Osteocyte (in vitro differentiated cells): Measurements from ENCODE around the gene SASS6. TPM values are rescaled to one million over a fixed set of nuclear protein-coding genes. Genes with fewer than 3 reads are reported as not detected.

Source experiments
- DNase-seq: peaks from one replicate; pipeline ENCODE4 v3.0.0; 2021; ENCODE audit warnings: mixed read lengths; ENCODE audit not compliant: unreplicated experiment; ENCODE audit errors: extremely low spot score
- H3K27ac Mint-ChIP-seq: one replicate; pipeline ENCODE4 v1.8.0; 2021; ENCODE audit warnings: mild to moderate bottlenecking, mixed read lengths; ENCODE audit not compliant: unreplicated experiment
- H3K27me3 Mint-ChIP-seq: one replicate; pipeline ENCODE4 v1.8.0; 2021; ENCODE audit warnings: mixed read lengths; ENCODE audit not compliant: unreplicated experiment
- H3K36me3 Mint-ChIP-seq: one replicate; pipeline ENCODE4 v1.8.0; 2021; ENCODE audit warnings: mixed read lengths; ENCODE audit not compliant: unreplicated experiment
- H3K4me1 Mint-ChIP-seq: one replicate; pipeline ENCODE4 v1.8.0; 2021; ENCODE audit warnings: mixed read lengths; ENCODE audit not compliant: unreplicated experiment
- H3K4me3 Mint-ChIP-seq: one replicate; pipeline ENCODE4 v1.8.0; 2021; ENCODE audit warnings: mild to moderate bottlenecking, moderate library complexity, mixed read lengths; ENCODE audit not compliant: unreplicated experiment
- H3K9me3 Mint-ChIP-seq: one replicate; pipeline ENCODE4 v1.8.0; 2021; ENCODE audit warnings: mixed read lengths; ENCODE audit not compliant: unreplicated experiment
- total RNA-seq: library from RNA; stranded (reverse); gene quantifications from 2 replicates; pipeline ENCODE4 v1.2.1, GENCODE V29; 2021
- TF ChIP-seq, protein P1 (sequence below): fragments of 200-600 bp; sonication (generic); IDR thresholded peaks from 2 replicates; pipeline ENCODE4 v1.5.0; 2021; ENCODE audit warnings: antibody characterized with exemption, mild to moderate bottlenecking, moderate library complexity

SASS6 gene
- total RNA-seq, 1 donor from 2014 or later, result 3.2 TPM

DNA sequence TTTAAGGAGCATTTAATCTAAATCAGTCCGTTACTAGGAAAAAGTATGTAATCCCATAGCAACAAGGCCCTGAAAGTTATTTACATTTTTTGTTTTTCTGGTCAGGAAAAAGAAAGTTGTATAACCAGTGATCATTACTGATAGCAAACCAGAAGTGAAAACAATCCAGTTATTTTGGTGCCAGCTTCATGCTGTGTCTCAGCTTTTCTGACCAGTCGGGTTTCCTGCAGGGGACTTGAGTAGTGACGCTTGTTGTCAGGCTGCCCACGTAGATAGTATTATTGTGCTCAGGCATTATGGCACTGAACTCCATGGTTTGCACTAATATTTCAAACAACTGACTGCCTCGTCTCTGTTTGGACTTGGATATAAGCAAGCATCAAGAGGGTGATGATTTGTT lies 55.2 kb downstream of the SASS6 start:
- no peaks in the 10 kb centered on the region for H3K4me1 Mint-ChIP-seq
- no peaks in the 10 kb centered on the region for H3K9me3 Mint-ChIP-seq
- peak overlapping the region; percentile 11 for H3K27ac Mint-ChIP-seq
- no peaks in the 10 kb centered on the region for H3K27me3 Mint-ChIP-seq
- peaks cover 48% of the 10 kb centered on the region for H3K36me3 Mint-ChIP-seq
- DNase-seq, result no peak
- no peak overlapping the region for H3K4me3 Mint-ChIP-seq
- TF ChIP-seq, protein P1, sequence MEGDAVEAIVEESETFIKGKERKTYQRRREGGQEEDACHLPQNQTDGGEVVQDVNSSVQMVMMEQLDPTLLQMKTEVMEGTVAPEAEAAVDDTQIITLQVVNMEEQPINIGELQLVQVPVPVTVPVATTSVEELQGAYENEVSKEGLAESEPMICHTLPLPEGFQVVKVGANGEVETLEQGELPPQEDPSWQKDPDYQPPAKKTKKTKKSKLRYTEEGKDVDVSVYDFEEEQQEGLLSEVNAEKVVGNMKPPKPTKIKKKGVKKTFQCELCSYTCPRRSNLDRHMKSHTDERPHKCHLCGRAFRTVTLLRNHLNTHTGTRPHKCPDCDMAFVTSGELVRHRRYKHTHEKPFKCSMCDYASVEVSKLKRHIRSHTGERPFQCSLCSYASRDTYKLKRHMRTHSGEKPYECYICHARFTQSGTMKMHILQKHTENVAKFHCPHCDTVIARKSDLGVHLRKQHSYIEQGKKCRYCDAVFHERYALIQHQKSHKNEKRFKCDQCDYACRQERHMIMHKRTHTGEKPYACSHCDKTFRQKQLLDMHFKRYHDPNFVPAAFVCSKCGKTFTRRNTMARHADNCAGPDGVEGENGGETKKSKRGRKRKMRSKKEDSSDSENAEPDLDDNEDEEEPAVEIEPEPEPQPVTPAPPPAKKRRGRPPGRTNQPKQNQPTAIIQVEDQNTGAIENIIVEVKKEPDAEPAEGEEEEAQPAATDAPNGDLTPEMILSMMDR, result no peak

DNA sequence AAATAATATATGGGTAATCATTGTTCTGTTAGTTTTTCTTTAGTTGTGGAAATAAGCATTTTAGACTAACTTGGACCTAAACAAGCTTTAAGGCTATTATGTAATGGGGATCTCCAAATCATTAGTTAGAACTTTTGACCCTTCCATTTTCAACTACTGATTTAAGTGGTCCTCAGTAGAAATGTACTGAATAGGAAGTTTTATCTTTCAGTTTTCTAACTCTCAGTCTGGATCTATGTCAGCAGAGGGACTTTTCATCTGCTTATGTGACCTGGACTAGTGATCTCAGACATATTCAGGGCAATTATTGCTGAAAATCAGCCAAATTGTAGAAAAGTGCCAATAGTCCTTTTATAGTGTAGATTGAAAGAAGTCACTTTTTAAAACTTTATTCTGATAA lies 56.0 kb downstream of the SASS6 start:
- H3K27ac Mint-ChIP-seq, result no peak overlapping the region
- TF ChIP-seq, protein P1, result no peak
- no peaks in the 10 kb centered on the region for H3K9me3 Mint-ChIP-seq
- no peaks in the 10 kb centered on the region for H3K27me3 Mint-ChIP-seq
- peaks cover 49% of the 10 kb centered on the region for H3K36me3 Mint-ChIP-seq
- H3K4me3 Mint-ChIP-seq, result no peak overlapping the region
- H3K4me1 Mint-ChIP-seq, result no peaks in the 10 kb centered on the region
- DNase-seq, result no peak

DNA sequence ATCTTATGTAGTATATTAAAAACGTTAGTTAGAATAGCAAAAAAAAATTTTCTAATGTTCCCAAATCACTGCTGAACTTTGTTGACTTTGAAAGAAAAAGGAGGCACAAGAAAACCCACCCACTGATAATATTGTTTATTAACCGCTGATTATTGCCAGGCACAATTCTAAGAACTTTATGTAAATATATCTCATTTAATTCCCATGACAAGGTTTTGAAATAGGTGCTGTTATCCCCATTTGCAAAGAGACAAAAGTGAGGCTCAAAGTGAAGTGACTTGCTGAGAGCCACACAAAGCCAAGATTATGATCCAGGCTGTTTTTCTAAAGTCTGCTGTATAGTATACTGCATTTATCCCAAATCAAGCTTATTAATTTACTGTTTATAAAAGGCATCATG lies 56.4 kb downstream of the SASS6 start:
- Mint-ChIP-seq H3K4me3 (no peak overlapping the region), H3K36me3 (peaks cover 51% of the 10 kb centered on the region), H3K9me3 (no peaks in the 10 kb centered on the region), H3K27me3 (no peaks in the 10 kb centered on the region), H3K27ac (no peak overlapping the region), H3K4me1 (no peaks in the 10 kb centered on the region)
- DNase-seq, result no peak
- TF ChIP-seq, protein P1, result no peak

DNA sequence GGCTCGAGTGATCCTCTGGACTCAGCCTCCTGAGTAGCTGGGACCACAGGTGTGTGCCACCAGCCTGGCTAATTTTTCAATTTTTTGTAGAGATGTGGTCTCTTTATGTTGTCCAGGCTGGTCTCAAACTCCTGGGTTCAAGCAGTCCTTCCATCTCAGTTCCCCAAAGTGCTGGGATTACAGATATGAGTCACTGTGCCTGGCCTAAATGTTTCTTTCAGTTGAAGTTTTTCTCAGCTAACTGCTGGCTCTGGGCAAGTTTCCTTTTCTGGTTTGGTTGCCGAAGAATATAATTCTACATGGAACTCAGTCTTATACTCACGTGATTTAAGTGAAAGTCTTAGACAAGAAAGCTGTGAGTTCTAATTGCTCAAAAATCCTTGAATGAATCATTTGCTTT lies 57.0 kb downstream of the SASS6 start:
- Mint-ChIP-seq H3K9me3 (no peaks in the 10 kb centered on the region), H3K27ac (no peak overlapping the region), H3K4me3 (no peak overlapping the region), H3K4me1 (no peaks in the 10 kb centered on the region), H3K27me3 (no peaks in the 10 kb centered on the region), H3K36me3 (peaks cover 53% of the 10 kb centered on the region)
- TF ChIP-seq, protein P1, result no peak
- DNase-seq, result no peak

DNA sequence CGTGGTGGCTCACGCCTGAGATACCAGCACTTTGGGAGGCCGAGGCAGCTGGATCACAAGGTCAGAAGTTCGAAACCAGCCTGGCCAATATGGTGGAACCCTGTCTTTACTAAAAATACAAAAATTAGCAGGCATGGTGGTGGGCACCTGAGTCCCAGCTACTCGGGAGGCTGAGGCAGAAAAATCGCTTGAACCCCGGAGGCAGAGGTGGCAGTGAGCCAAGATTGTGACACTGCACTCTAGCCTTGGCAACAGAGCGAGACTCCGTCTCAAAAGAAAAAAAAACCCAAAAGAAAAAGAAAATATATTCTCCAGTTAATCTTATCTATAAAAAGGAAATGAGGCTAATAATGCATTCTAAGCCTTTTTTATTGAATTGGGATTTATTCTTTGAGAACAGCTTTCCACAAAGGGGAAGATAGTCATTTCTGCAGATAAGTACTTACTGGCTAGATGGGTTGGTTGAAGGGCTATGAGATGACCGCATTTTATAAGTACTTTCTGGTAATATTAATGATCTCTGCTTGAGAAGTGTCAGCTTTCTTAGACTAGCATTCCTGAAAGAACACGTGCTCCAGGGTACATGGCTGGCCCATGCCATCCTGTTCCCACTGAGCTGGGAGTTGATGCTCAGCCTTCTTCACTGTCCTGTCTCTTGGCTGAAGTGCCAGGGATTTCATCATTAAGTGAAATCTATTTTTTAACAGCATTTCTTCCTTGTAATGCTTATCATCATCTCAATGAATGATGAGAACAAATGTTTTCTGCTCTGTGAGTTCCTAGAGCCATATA lies 57.9 kb downstream of the SASS6 start:
- Mint-ChIP-seq H3K27ac (no peak overlapping the region), H3K4me1 (no peaks in the 10 kb centered on the region), H3K36me3 (peaks cover 54% of the 10 kb centered on the region), H3K27me3 (no peaks in the 10 kb centered on the region), H3K4me3 (no peak overlapping the region), H3K9me3 (no peaks in the 10 kb centered on the region)
- TF ChIP-seq, protein P1, result no peak
- DNase-seq, result no peak
